NOMO-1 treated with dmso at 0.1 percent for 144 hours (cell line): ENCODE measurements around the gene ALDH16A1.
A peak's percentile ranks its signal among the peaks of the same experiment; 100 is the strongest.

ENCODE experiments used
- DNase-seq: peaks from one replicate; lab custom pipeline; 2025; ENCODE audit not compliant: unreplicated experiment; lab: John Stamatoyannopoulos, UW

ALDH16A1 gene

GRCh38 chr19:49487277-49488045, 34.4 kb downstream of the ALDH16A1 start, which contains the start of gene RPL13A:
Gene RPL13A (plus strand): TSS chr19:49487608. CDS start chr19:49487630, 22 bp downstream.
- DNase-seq = peak; percentile 98

GRCh38 chr19:49488046-49488862, 35.2 kb downstream of the ALDH16A1 start:
- no peak for DNase-seq

GRCh38 chr19:49488863-49489537, 36.0 kb downstream of the ALDH16A1 start:
- DNase-seq = no peak

GRCh38 chr19:49489601-49490167, 36.7 kb downstream of the ALDH16A1 start:
- no peak for DNase-seq

- DNase-seq = no peak
Observed at GRCh38 chr19:49490287-49491029, 37.4 kb downstream of the ALDH16A1 start.

- no peak for DNase-seq
Observed at GRCh38 chr19:49491030-49491803, 38.2 kb downstream of the ALDH16A1 start.

- DNase-seq = no peak
Observed at GRCh38 chr19:49491804-49492572, 39.0 kb downstream of the ALDH16A1 start.

- DNase-seq = no peak
Observed at GRCh38 chr19:49492573-49493405, 39.8 kb downstream of the ALDH16A1 start.

GRCh38 chr19:49496574-49497008, 43.6 kb downstream of the ALDH16A1 start:
- no peak for DNase-seq

- peak; percentile 79 for DNase-seq
Observed at GRCh38 chr19:49497047-49497788, 44.2 kb downstream of the ALDH16A1 start.

GRCh38 chr19:49497789-49498103, 44.7 kb downstream of the ALDH16A1 start:
- no peak for DNase-seq

GRCh38 chr19:49498475-49498874, 45.5 kb downstream of the ALDH16A1 start:
- DNase-seq = no peak

- DNase-seq = no peak
Observed at GRCh38 chr19:49499030-49499670, 46.1 kb downstream of the ALDH16A1 start.

- DNase-seq = no peak
Observed at GRCh38 chr19:49502866-49503581, 50.0 kb downstream of the ALDH16A1 start.

- DNase-seq = no peak
Observed at GRCh38 chr19:49503582-49503962, 50.5 kb downstream of the ALDH16A1 start.

GRCh38 chr19:49506575-49507105, 53.6 kb downstream of the ALDH16A1 start:
- peak; percentile 86 for DNase-seq
